Measurements from ENCODE around the gene VPS26A. TPM values are rescaled to one million over a fixed set of nuclear protein-coding genes. Genes with fewer than 3 reads are reported as not detected.

Gene VPS26A
- total and polyA plus RNA-seq, 2 experiments from 2014 or later = 57.6 to 58.7 TPM

DNA sequence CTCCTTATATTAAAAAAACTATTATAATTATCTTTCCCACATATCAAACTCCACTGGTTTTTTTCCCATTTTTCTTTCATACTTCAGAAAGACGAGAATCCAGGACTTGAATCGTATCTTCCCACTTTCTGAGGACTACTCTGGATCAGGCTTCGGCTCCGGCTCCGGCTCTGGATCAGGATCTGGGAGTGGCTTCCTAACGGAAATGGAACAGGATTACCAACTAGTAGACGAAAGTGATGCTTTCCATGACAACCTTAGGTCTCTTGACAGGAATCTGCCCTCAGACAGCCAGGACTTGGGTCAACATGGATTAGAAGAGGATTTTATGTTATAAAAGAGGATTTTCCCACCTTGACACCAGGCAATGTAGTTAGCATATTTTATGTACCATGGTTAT is 20.2 kb upstream of the VPS26A start:
- H3K9me3 ChIP-seq (ENCODE audit: low read depth) = no peaks in the 10 kb centered on the region
- no peaks in the 10 kb centered on the region for H4K20me1 ChIP-seq (ENCODE audit: insufficient read depth, poor library complexity, severe bottlenecking)
- TF ChIP-seq CTCF (IDR thresholded peaks at IDR 0.05; ENCODE audit: poor library complexity) = no peak
- no peak for TF ChIP-seq EZH2 (IDR thresholded peaks at IDR 0.05; ENCODE audit: borderline replicate concordance)
- H3K27ac ChIP-seq = no peak overlapping the region
- H3K4me3 ChIP-seq = no peak overlapping the region
- H3K79me2 ChIP-seq = no peaks in the 10 kb centered on the region
- H3K27me3 ChIP-seq = no peaks in the 10 kb centered on the region
- no peak overlapping the region for H3K4me2 ChIP-seq
- 75% methylated on average over 7 of the region's 7 CpGs for WGBS (ENCODE audit: low lambda C conversion rate, missing lambda C conversion rate)
- H2AFZ ChIP-seq = no peak overlapping the region
- H3K4me1 ChIP-seq (ENCODE audit: insufficient read depth) = no peaks in the 10 kb centered on the region
- H3K9me2 ChIP-seq (replicated peaks; ENCODE audit: insufficient read depth) = no peaks in the 10 kb centered on the region
- no peak for DNase-seq (ENCODE audit: low spot score)
- no peaks in the 10 kb centered on the region for H3K36me3 ChIP-seq (replicated peaks; ENCODE audit: insufficient read depth, low read depth)

DNA sequence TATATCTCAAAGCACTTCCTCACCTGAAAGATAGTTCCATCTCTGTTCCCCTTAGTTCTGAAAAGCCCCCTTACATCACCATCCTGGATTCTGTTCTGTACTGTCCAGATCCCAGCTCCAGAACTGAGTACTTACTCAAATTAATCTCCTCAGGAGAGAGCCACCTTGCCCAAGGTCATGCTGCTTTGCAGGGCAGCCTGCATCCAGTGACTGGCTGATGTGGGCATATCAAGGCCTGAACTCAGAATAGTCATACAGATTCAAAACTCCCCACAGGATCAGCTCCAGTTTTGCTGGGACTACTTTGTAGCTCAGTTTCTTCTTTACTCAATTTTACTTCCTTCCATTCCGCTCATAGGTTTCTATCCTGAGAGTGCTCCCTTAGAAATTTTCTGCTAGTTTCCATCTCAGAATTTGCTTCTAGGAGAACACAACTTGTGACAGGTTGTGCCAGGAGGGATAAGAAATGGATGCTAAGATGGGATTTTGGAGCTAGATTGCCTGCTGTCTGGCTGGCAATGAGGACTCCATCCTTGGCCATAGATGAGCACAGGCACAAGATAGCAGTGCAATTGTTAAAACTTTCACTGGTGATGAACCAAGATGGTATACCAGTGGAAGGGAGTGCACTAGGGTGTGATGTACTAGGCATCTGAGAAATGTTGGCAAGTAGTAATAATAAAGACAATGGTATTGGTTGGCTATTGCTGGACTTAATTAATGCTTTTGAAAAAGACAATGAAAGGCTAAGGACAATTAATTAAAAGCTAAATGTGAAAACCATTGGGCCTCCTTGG is 18.8 kb upstream of the VPS26A start:
- DNase-seq (ENCODE audit: low spot score) = no peak
- Histone ChIP-seq H3K36me3 (replicated peaks; ENCODE audit: insufficient read depth, low read depth) (no peaks in the 10 kb centered on the region), H3K27me3 (no peaks in the 10 kb centered on the region), H3K4me2 (no peak overlapping the region), H4K20me1 (ENCODE audit: insufficient read depth, poor library complexity, severe bottlenecking) (no peaks in the 10 kb centered on the region), H3K4me1 (ENCODE audit: insufficient read depth) (no peaks in the 10 kb centered on the region), H3K4me3 (no peak overlapping the region), H3K27ac (no peak overlapping the region), H3K79me2 (no peaks in the 10 kb centered on the region), H2AFZ (no peak overlapping the region), H3K9me3 (ENCODE audit: low read depth) (no peaks in the 10 kb centered on the region), H3K9me2 (replicated peaks; ENCODE audit: insufficient read depth) (no peaks in the 10 kb centered on the region)
- TF ChIP-seq CTCF (IDR thresholded peaks at IDR 0.05; ENCODE audit: poor library complexity) = no peak
- no peak for TF ChIP-seq EZH2phosphoT487 (IDR thresholded peaks at IDR 0.05; ENCODE audit: low read depth, severe bottlenecking, unreplicated experiment)
- TF ChIP-seq EZH2 (IDR thresholded peaks at IDR 0.05; ENCODE audit: borderline replicate concordance) = no peak
- WGBS (ENCODE audit: low lambda C conversion rate, missing lambda C conversion rate) = 95% methylated on average over 1 of the region's 1 CpG

GRCh38 chr10:69107176-69107490 is 16.8 kb upstream of the VPS26A start:
- Histone ChIP-seq H3K36me3 (replicated peaks; ENCODE audit: insufficient read depth, low read depth) (no peaks in the 10 kb centered on the region), H3K9me2 (replicated peaks; ENCODE audit: insufficient read depth) (no peaks in the 10 kb centered on the region), H3K9me3 (ENCODE audit: low read depth) (no peaks in the 10 kb centered on the region), H3K4me3 (no peak overlapping the region), H4K20me1 (ENCODE audit: insufficient read depth, poor library complexity, severe bottlenecking) (no peaks in the 10 kb centered on the region), H3K4me2 (no peak overlapping the region), H3K79me2 (no peaks in the 10 kb centered on the region), H3K4me1 (ENCODE audit: insufficient read depth) (no peaks in the 10 kb centered on the region), H2AFZ (no peak overlapping the region), H3K27me3 (no peaks in the 10 kb centered on the region), H3K27ac (no peak overlapping the region)
- no peak for DNase-seq (ENCODE audit: low spot score)
- TF ChIP-seq CTCF (IDR thresholded peaks at IDR 0.05; ENCODE audit: poor library complexity) (no peak), EZH2 (IDR thresholded peaks at IDR 0.05; ENCODE audit: borderline replicate concordance) (no peak), EZH2phosphoT487 (IDR thresholded peaks at IDR 0.05; ENCODE audit: low read depth, severe bottlenecking, unreplicated experiment) (no peak)

All from hepatocyte (in vitro differentiated cells).